Neural cell (in vitro differentiated cells): Measurements from ENCODE around the gene TBC1D5. TPM values are rescaled to one million over a fixed set of nuclear protein-coding genes. Genes with fewer than 3 reads are reported as not detected.

Source experiments
- H2AFZ ChIP-seq: fragments of 200-600, 300-800 bp; sonication (generic), shearing (Covaris generic); 2 replicates; pipeline ENCODE4 v1.6.0; 2014; ENCODE audit warnings: low read depth, mild to moderate bottlenecking, antibody characterized with exemption, low read length, moderate library complexity
- H3F3A ChIP-seq: fragments of 200-600 bp; shearing (Covaris generic); 2 replicates; pipeline ENCODE4 v1.6.1; 2016; ENCODE audit warnings: mild to moderate bottlenecking, moderate library complexity, mixed read lengths, antibody characterized with exemption, low read length; ENCODE audit not compliant: insufficient read depth, poor library complexity, severe bottlenecking
- H3K27ac ChIP-seq: fragments of 200-600, 300-800 bp; sonication (generic), shearing (Covaris generic); 2 replicates; pipeline ENCODE4 v1.5.1; 2014; ENCODE audit warnings: mild to moderate bottlenecking, low read length, moderate library complexity
- H3K27me3 ChIP-seq: fragments of 300-800, 200-600 bp; sonication (generic), shearing (Covaris generic); 2 replicates; pipeline ENCODE4 v1.6.0; 2014; ENCODE audit warnings: mild to moderate bottlenecking, low read depth, low read length, moderate library complexity; ENCODE audit not compliant: insufficient read depth
- H3K36me3 ChIP-seq: fragments of 300-800, 200-600 bp; sonication (generic), shearing (Covaris generic); 2 replicates; pipeline ENCODE4 v1.5.1; 2014; ENCODE audit warnings: mild to moderate bottlenecking, antibody characterized with exemption, low read length, moderate library complexity; ENCODE audit not compliant: insufficient read depth
- H3K4me2 ChIP-seq: fragments of 300-800, 200-600 bp; sonication (generic), shearing (Covaris generic); 2 replicates; pipeline ENCODE4 v1.6.0; 2014; ENCODE audit warnings: mild to moderate bottlenecking, low read length
- H3K4me3 ChIP-seq: fragments of 300-800, 200-600 bp; sonication (generic), shearing (Covaris generic); 2 replicates; pipeline ENCODE4 v1.5.1; 2014; ENCODE audit warnings: mild to moderate bottlenecking, low read length, moderate library complexity
- H3K79me2 ChIP-seq: fragments of 200-600 bp; shearing (Covaris generic); replicated peaks from 2 replicates; pipeline ENCODE4 v1.6.0; 2014; ENCODE audit warnings: mild to moderate bottlenecking, low read length, moderate library complexity; ENCODE audit not compliant: insufficient read depth
- H3K9ac ChIP-seq: fragments of 300-800, 200-600 bp; sonication (generic), shearing (Covaris generic); 2 replicates; pipeline ENCODE4 v1.6.1; 2016; ENCODE audit warnings: mild to moderate bottlenecking, low read length, mixed read lengths
- H3K9me2 ChIP-seq: fragments of 200-600 bp; shearing (Covaris generic); 2 replicates; pipeline ENCODE4 v1.6.1; 2016; ENCODE audit warnings: mild to moderate bottlenecking, low read length, mixed read lengths; ENCODE audit not compliant: insufficient read depth
- H3K9me3 ChIP-seq: fragments of 200-600, 300-800 bp; sonication (generic), shearing (Covaris generic); 2 replicates; pipeline ENCODE4 v1.6.1; 2016; ENCODE audit warnings: mild to moderate bottlenecking, mixed run types, low read length, moderate library complexity, mixed read lengths
- H4K20me1 ChIP-seq: fragments of 200-600 bp; shearing (Covaris generic); 2 replicates; pipeline ENCODE4 v1.6.1; 2016; ENCODE audit warnings: mild to moderate bottlenecking, mixed run types; ENCODE audit not compliant: insufficient read depth
- EP300 ChIP-seq: fragments of 450-650 bp; conservative IDR thresholded peaks from 2 replicates; pipeline ENCODE4 v1.6.1; 2014; ENCODE audit warnings: antibody characterized with exemption, mild to moderate bottlenecking, moderate library complexity; ENCODE audit not compliant: poor library complexity, severe bottlenecking
- EZH2 ChIP-seq: fragments of 200-600, 300-800 bp; shearing (Covaris generic), sonication (generic); IDR thresholded peaks from 2 replicates; pipeline ENCODE4 v1.6.1; 2014; ENCODE audit warnings: antibody characterized with exemption, low read length, borderline replicate concordance, mild to moderate bottlenecking; ENCODE audit not compliant: insufficient read depth, poor library complexity, severe bottlenecking
- MXI1 ChIP-seq: fragments of 450-650 bp; conservative IDR thresholded peaks from 2 replicates; pipeline ENCODE4 v1.6.1; 2014; ENCODE audit warnings: antibody characterized with exemption, mild to moderate bottlenecking; ENCODE audit not compliant: poor library complexity, severe bottlenecking
- POLR2AphosphoS5 ChIP-seq: IDR thresholded peaks from 2 replicates; pipeline ENCODE4 v1.6.1; 2012
- RAD21 ChIP-seq: fragments of 450-650 bp; conservative IDR thresholded peaks from 2 replicates; pipeline ENCODE4 v1.6.1; 2014; ENCODE audit warnings: antibody characterized with exemption, mild to moderate bottlenecking, moderate library complexity
- REST ChIP-seq: IDR thresholded peaks from 2 replicates; pipeline ENCODE4 v1.6.1; 2012; ENCODE audit warnings: borderline replicate concordance
- SMC3 ChIP-seq: fragments of 450-650 bp; conservative IDR thresholded peaks from 2 replicates; pipeline ENCODE4 v1.6.1; 2014; ENCODE audit warnings: antibody characterized with exemption, mild to moderate bottlenecking, moderate library complexity; ENCODE audit not compliant: poor library complexity
- TAF1 ChIP-seq: IDR thresholded peaks from 2 replicates; pipeline ENCODE4 v1.6.1; 2012; ENCODE audit warnings: low read depth
- polyA plus RNA-seq: library from polyadenylated mRNA; depleted of rRNA; stranded (reverse); fragments of >200 nt; gene quantifications from 2 replicates; pipeline ENCODE4 v1.2.3, GENCODE V29; 2014
- TF ChIP-seq, protein P1 (sequence below): fragments of 450-650 bp; IDR thresholded peaks from 2 replicates; pipeline ENCODE4 v1.5.1; 2014; ENCODE audit warnings: antibody characterized with exemption, mild to moderate bottlenecking, moderate library complexity; ENCODE audit not compliant: poor library complexity, severe bottlenecking

The TBC1D5 gene
- polyA plus RNA-seq, 1 donor from 2014 or later = 28.3 TPM

- no peaks in the 10 kb centered on the region for H3K27me3 ChIP-seq
- H3K4me2 ChIP-seq = no peak overlapping the region
- H3K36me3 ChIP-seq = no peaks in the 10 kb centered on the region
- no peak overlapping the region for H3K4me3 ChIP-seq
- H3K9me2 ChIP-seq = no peaks in the 10 kb centered on the region
- H3K9ac ChIP-seq = no peak overlapping the region
- TF ChIP-seq TAF1 (no peak), REST (no peak), EZH2 (no peak), EP300 (no peak), SMC3 (no peak), MXI1 (no peak), RAD21 (no peak), POLR2AphosphoS5 (no peak)
- TF ChIP-seq, protein P1, sequence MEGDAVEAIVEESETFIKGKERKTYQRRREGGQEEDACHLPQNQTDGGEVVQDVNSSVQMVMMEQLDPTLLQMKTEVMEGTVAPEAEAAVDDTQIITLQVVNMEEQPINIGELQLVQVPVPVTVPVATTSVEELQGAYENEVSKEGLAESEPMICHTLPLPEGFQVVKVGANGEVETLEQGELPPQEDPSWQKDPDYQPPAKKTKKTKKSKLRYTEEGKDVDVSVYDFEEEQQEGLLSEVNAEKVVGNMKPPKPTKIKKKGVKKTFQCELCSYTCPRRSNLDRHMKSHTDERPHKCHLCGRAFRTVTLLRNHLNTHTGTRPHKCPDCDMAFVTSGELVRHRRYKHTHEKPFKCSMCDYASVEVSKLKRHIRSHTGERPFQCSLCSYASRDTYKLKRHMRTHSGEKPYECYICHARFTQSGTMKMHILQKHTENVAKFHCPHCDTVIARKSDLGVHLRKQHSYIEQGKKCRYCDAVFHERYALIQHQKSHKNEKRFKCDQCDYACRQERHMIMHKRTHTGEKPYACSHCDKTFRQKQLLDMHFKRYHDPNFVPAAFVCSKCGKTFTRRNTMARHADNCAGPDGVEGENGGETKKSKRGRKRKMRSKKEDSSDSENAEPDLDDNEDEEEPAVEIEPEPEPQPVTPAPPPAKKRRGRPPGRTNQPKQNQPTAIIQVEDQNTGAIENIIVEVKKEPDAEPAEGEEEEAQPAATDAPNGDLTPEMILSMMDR = no peak
- no peaks in the 10 kb centered on the region for H3K79me2 ChIP-seq
- no peaks in the 10 kb centered on the region for H4K20me1 ChIP-seq
- peaks cover 5% of the 10 kb centered on the region for H3K9me3 ChIP-seq
- H2AFZ ChIP-seq = no peak overlapping the region
- no peak overlapping the region for H3K27ac ChIP-seq
- H3F3A ChIP-seq = no peaks in the 10 kb centered on the region
Observed at GRCh38 chr3:17149076-17149475, 593.4 kb downstream of the TBC1D5 start.

- no peak overlapping the region for H2AFZ ChIP-seq
- H3K27ac ChIP-seq = no peak overlapping the region
- no peaks in the 10 kb centered on the region for H3K9me3 ChIP-seq
- H3K27me3 ChIP-seq = no peaks in the 10 kb centered on the region
- no peak for TF ChIP-seq MXI1
- TF ChIP-seq REST = no peak
- TF ChIP-seq POLR2AphosphoS5 = no peak
- TF ChIP-seq RAD21 = no peak
- TF ChIP-seq EP300 = no peak
- no peak for TF ChIP-seq EZH2
- no peak for TF ChIP-seq SMC3
- TF ChIP-seq, protein P1 = no peak
- TF ChIP-seq TAF1 = no peak
- H3K9ac ChIP-seq = no peak overlapping the region
- no peaks in the 10 kb centered on the region for H3K79me2 ChIP-seq
- no peaks in the 10 kb centered on the region for H3K9me2 ChIP-seq
- no peak overlapping the region for H3K4me2 ChIP-seq
- no peaks in the 10 kb centered on the region for H3F3A ChIP-seq
- H3K36me3 ChIP-seq = no peaks in the 10 kb centered on the region
- H3K4me3 ChIP-seq = no peak overlapping the region
- H4K20me1 ChIP-seq = no peaks in the 10 kb centered on the region
Observed at GRCh38 chr3:17144665-17144993, 597.8 kb downstream of the TBC1D5 start.
